DMS79 treated with DMSO at 0.1 percent for 48 hours (cell line): Measurements from ENCODE around the gene IMPA2.
"Not testable (repeated sequence)": the region's sequence is repeated elsewhere in the genome, so short reads cannot be mapped to it uniquely, and the experiment has no call there.

Source experiments
- DNase-seq: peaks from one replicate; lab custom pipeline; 2025; lab: John Stamatoyannopoulos, UW

Gene IMPA2

GRCh38 chr18:12076424-12077140 is 95.3 kb downstream of the IMPA2 start:
- DNase-seq = no peak

DNA sequence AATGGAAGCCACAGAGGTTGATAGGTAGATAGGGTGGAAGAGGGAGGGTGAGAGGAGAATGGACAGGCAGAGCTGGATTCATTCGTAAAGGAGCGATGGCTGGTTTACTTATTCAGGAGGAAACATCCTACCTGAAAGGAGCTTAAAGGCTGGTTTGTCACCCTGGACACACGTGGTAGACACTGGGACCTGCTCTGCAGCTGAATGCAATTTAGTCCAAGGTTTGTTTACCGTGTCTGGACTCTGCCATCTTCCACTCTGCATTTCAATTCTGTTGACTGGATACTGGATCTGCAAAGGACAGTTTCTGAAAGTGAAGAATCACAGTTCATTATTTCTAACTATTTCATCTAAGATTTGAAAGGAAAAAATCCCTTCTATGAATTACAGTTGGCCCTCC is 96.7 kb downstream of the IMPA2 start:
- DNase-seq = not testable (repeated sequence)

DNA sequence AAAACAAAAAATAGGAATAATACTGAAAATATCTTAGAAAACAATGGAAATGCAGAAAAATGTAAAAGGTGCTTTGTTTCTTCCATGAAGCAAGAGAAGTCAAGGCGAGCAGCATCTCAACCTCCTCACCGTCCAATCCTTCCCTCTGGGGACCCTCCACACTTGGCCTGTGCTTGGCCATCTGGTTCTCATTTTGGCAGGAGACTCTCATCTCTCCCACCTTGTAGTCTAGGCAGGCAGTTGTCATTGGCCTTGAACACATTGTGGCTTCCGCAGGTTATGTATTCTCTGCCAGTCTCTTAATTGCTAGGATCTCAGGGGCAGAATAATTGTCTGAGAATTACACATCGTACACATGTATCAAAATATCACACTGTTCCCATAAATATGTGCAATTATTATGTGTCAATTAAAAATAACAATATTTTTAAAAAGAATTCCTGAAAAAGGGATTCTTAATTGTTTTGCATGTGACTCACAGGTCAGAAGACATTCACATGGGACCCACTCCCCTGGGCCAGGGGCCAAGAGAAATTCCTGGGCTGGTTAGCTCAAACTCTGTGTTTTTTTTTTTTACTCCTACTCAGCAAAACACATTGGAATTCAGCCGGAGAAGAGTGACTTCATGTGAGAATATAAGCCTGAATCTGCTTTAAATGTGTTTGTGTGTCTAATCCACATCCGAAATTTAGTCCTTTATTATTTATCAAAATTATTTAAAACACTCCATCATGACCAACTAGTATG is 98.4 kb downstream of the IMPA2 start:
- DNase-seq = no peak
